Panc1 (cell line): ENCODE results near the gene MRPL4. TPM values are rescaled to one million over a fixed set of nuclear protein-coding genes. Genes with fewer than 3 reads are reported as not detected.

Experiments used
- ATAC-seq: fragments of 200-7000 bp; cut with Tn5 transposase; 2 replicates; pipeline ENCODE4 v1.9.1; 2020; ENCODE audit warnings: mild to moderate bottlenecking, moderate library complexity
- BruUV-seq: library from RNA; stranded (reverse); fragments of 400-500 nt; replicated peaks from 2 replicates; lab custom pipeline; 2021; lab: Mats Ljungman, UMichigan
- CTCF ChIA-PET: fragments of 300-600 bp; sonication (Branson Sonifier 250); formaldehyde crosslinking; loops from one replicate; lab custom pipeline; 2022; ENCODE audit warnings: antibody characterized with exemption; lab: Charles Lee
- POLR2A ChIA-PET: fragments of 300-600 bp; sonication (Branson Sonifier 250); formaldehyde crosslinking; loops from one replicate; lab custom pipeline; 2022; ENCODE audit warnings: antibody characterized with exemption; lab: Charles Lee
- DNase-seq: peaks from one replicate; pipeline ENCODE4 v3.0.0-alpha.2; 2010; ENCODE audit warnings: low read depth, low spot score
- H3K27ac ChIP-seq: 2 replicates; pipeline ENCODE4 v1.5.1; 2011; ENCODE audit warnings: mild to moderate bottlenecking, low read length, inconsistent platforms
- H3K27me3 ChIP-seq: fragments of 200-500 bp; sonication (Bioruptor generic); 2 replicates; pipeline ENCODE4 v1.6.0; 2014; ENCODE audit warnings: low read length, inconsistent platforms; ENCODE audit not compliant: control insufficient read depth, insufficient read depth
- H3K36me3 ChIP-seq: fragments of 200-500 bp; sonication (Bioruptor generic); 2 replicates; pipeline ENCODE4 v1.5.1; 2014; ENCODE audit warnings: inconsistent platforms, mild to moderate bottlenecking, low read length, moderate library complexity; ENCODE audit not compliant: control insufficient read depth, insufficient read depth
- H3K4me1 ChIP-seq: 2 replicates; pipeline ENCODE4 v1.5.1; 2011; ENCODE audit warnings: inconsistent platforms, mild to moderate bottlenecking, low read length, moderate library complexity; ENCODE audit not compliant: control insufficient read depth, insufficient read depth
- H3K4me3 ChIP-seq, 2 experiments: 2 replicates each; pipeline ENCODE4 v1.5.1; 2011 to 2012; ENCODE audit warnings: low read depth in 2 of 2, low read length in 2 of 2, mild to moderate bottlenecking in 2 of 2, inconsistent platforms in 1 of 2, moderate library complexity in 1 of 2
- H3K9me3 ChIP-seq: fragments of 200-500 bp; sonication (Bioruptor generic); 2 replicates; pipeline ENCODE4 v1.5.1; 2014; ENCODE audit warnings: low read depth, mild to moderate bottlenecking, inconsistent platforms, low read length, moderate library complexity; ENCODE audit not compliant: control insufficient read depth, insufficient read depth
- POLR2AphosphoS5 ChIP-seq: IDR thresholded peaks from 2 replicates; pipeline ENCODE4 v1.6.1; 2012; ENCODE audit warnings: mild to moderate bottlenecking, low read depth, low read length, moderate library complexity
- SIN3A ChIP-seq: IDR thresholded peaks from 2 replicates; pipeline ENCODE4 v1.6.1; 2012; ENCODE audit warnings: low read depth, mild to moderate bottlenecking, low read length, moderate library complexity, borderline replicate concordance; ENCODE audit not compliant: insufficient read depth
- TCF7L2 ChIP-seq: IDR thresholded peaks from 2 replicates; pipeline ENCODE4 v1.6.1; 2011; ENCODE audit warnings: mild to moderate bottlenecking, low read depth, low read length, inconsistent platforms
- in situ Hi-C: cut with HindIII; loops from 2 replicates; pipeline ENCODE4 v1.10.0; 2016; ENCODE audit warnings: low sequenced_read_pairs, low pct_unique_long_range_greater_than_20kb
- intact Hi-C: fragments of 100-400 bp; cut with micrococcal nuclease; formaldehyde crosslinking; loops from one replicate; pipeline ENCODE4 v1.10.0; 2022; ENCODE audit not compliant: unreplicated experiment
- total RNA-seq: library from RNA; stranded (reverse); gene quantifications from one replicate; pipeline ENCODE4 v1.2.1, GENCODE V29; 2021; ENCODE audit not compliant: unreplicated experiment
- TF ChIP-seq, protein P1 (sequence below): fragments of 450-650 bp; IDR thresholded peaks from 2 replicates; pipeline ENCODE4 v1.5.1; 2017; ENCODE audit warnings: mild to moderate bottlenecking
- TF ChIP-seq, protein P2 (sequence below), 2 experiments: IDR thresholded peaks; 2 replicates each; pipeline ENCODE4 v1.6.1; 2011 to 2012; ENCODE audit warnings: low read depth in 2 of 2, control low read depth in 1 of 2, low read length in 1 of 2, mild to moderate bottlenecking in 1 of 2, moderate library complexity in 1 of 2; ENCODE audit not compliant: insufficient read depth in 1 of 2

Gene MRPL4
- total RNA-seq, 1 experiment from 2014 or later: 62.8 TPM

DNA sequence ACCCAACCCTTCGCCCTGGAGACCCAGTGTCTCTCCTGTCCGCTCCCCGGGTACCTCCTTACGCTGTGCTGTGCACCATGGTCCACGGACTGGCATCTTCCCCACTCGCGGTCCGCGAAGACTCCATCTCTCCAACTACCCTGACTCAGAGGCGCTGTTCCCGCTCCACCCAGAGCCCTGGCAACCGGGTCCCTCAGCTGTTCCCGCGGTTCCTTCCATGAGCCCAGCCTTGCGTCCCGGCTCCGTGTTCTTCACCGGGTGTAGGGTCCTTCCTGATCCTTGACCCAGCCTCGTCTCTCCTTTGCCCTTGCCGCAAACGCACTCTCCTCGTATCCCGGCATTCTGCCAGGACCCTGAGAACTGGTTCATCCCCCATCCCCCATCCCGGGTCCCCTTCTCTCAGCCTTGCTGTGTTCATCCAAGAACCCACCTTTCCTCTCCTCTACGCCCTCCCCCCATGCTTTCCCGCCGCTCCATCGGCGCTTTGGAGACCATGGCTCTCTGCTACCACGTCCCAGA, 38.4 kb downstream of the MRPL4 start:
- Histone ChIP-seq H3K27ac (peak overlapping the region; percentile 79), H3K27me3 (no peaks in the 10 kb centered on the region), H3K36me3 (no peaks in the 10 kb centered on the region), H3K4me1 (peaks cover 14% of the 10 kb centered on the region; the same call in 1 of the 2 replicates), H3K4me3 (peak overlapping the region; percentile 53 to 79), H3K9me3 (no peaks in the 10 kb centered on the region)
- intact Hi-C loops (no loop called here), in situ Hi-C loops (no loop called here)
- no peak for ATAC-seq
- ChIA-PET CTCF (interaction anchor here (0.9 kb wide), 1 partner anchor 31 kb away, joined by 6 read pairs; no protein-coding TSS in a partner anchor), POLR2A (interaction anchor here (0.6 to 2.6 kb wide), 3 partner anchors 19 to 99 kb away, joined by 3 to 11 read pairs (median 6); partner anchors contain the start of gene ICAM1)
- BruUV-seq: TSS peak; percentile 76
- TF ChIP-seq SIN3A: no peak
- no peak for TF ChIP-seq POLR2AphosphoS5
- no peak for TF ChIP-seq TCF7L2
- TF ChIP-seq, protein P1, sequence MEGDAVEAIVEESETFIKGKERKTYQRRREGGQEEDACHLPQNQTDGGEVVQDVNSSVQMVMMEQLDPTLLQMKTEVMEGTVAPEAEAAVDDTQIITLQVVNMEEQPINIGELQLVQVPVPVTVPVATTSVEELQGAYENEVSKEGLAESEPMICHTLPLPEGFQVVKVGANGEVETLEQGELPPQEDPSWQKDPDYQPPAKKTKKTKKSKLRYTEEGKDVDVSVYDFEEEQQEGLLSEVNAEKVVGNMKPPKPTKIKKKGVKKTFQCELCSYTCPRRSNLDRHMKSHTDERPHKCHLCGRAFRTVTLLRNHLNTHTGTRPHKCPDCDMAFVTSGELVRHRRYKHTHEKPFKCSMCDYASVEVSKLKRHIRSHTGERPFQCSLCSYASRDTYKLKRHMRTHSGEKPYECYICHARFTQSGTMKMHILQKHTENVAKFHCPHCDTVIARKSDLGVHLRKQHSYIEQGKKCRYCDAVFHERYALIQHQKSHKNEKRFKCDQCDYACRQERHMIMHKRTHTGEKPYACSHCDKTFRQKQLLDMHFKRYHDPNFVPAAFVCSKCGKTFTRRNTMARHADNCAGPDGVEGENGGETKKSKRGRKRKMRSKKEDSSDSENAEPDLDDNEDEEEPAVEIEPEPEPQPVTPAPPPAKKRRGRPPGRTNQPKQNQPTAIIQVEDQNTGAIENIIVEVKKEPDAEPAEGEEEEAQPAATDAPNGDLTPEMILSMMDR: no peak
- TF ChIP-seq, protein P2, sequence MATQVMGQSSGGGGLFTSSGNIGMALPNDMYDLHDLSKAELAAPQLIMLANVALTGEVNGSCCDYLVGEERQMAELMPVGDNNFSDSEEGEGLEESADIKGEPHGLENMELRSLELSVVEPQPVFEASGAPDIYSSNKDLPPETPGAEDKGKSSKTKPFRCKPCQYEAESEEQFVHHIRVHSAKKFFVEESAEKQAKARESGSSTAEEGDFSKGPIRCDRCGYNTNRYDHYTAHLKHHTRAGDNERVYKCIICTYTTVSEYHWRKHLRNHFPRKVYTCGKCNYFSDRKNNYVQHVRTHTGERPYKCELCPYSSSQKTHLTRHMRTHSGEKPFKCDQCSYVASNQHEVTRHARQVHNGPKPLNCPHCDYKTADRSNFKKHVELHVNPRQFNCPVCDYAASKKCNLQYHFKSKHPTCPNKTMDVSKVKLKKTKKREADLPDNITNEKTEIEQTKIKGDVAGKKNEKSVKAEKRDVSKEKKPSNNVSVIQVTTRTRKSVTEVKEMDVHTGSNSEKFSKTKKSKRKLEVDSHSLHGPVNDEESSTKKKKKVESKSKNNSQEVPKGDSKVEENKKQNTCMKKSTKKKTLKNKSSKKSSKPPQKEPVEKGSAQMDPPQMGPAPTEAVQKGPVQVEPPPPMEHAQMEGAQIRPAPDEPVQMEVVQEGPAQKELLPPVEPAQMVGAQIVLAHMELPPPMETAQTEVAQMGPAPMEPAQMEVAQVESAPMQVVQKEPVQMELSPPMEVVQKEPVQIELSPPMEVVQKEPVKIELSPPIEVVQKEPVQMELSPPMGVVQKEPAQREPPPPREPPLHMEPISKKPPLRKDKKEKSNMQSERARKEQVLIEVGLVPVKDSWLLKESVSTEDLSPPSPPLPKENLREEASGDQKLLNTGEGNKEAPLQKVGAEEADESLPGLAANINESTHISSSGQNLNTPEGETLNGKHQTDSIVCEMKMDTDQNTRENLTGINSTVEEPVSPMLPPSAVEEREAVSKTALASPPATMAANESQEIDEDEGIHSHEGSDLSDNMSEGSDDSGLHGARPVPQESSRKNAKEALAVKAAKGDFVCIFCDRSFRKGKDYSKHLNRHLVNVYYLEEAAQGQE (IDR thresholded peaks at IDR 0.05; ENCODE audit: insufficient read depth in 1 of 2, low read depth in 2 of 2, low read length in 1 of 2): no peak
- DNase-seq: no peak

DNA sequence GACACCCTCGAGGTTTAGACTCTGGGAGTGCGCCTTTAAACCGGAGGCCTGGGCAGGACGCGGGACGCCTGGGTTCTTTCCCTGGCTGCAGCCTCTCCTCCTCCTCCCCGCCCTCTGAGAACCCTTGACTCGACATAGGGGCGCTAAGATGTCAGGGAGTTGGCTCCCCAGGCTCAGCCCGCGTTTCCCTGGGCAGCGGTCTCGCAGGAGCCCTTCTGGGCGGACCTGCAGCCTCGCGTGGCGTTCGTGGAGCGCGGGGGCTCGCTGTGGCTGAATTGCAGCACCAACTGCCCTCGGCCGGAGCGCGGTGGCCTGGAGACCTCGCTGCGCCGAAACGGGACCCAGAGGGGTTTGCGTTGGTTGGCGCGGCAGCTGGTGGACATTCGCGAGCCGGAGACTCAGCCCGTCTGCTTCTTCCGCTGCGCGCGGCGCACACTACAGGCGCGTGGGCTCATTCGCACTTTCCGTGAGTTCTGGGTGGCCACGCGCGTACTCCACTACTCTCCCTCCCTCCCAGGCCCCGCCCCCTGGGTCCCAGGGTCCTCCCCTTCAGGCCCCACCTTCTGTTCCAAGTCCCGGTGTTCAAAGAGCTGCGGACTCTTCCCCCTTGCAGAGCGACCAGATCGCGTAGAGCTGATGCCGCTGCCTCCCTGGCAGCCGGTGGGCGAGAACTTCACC, 39.0 kb downstream of the MRPL4 start:
- POLR2A ChIA-PET: interaction anchor here (0.6 to 2.6 kb wide), 3 partner anchors 20 to 88 kb away, joined by 3 to 11 read pairs (median 4); partner anchors contain the start of gene ICAM1
- H3K4me1 ChIP-seq: peaks cover 11% of the 10 kb centered on the region; the same call in 1 of the 2 replicates

More for the DNA sequence above, 39.0 kb downstream of the MRPL4 start:
- CTCF ChIA-PET: interaction anchor here (0.7 kb wide), 1 partner anchor 686 kb away, joined by 5 read pairs; no protein-coding TSS in a partner anchor
- in situ Hi-C loops: no loop called here
- TF ChIP-seq POLR2AphosphoS5 (no peak; the same call in 1 of the 2 replicates), SIN3A (0 out of 2 replicates have a peak, but pooled peaks have one; percentile 27), TCF7L2 (no peak)
- TF ChIP-seq, protein P1: no peak
- TF ChIP-seq, protein P2 (IDR thresholded peaks at IDR 0.05; ENCODE audit: insufficient read depth in 1 of 2, low read depth in 2 of 2, low read length in 1 of 2): no peak
- DNase-seq (no peak), ATAC-seq (peak; percentile 57)
- intact Hi-C loops: no loop called here
- Histone ChIP-seq H3K4me3 (peak overlapping the region; percentile 53 to 79), H3K9me3 (no peaks in the 10 kb centered on the region), H3K36me3 (no peaks in the 10 kb centered on the region), H3K27ac (peak overlapping the region; percentile 79), H3K27me3 (no peaks in the 10 kb centered on the region)
- BruUV-seq: no TSS peak
